NCI-H2227 treated with DMSO at 0.1 percent for 48 hours (cell line): ENCODE results near the gene INTS7.
"Not testable (repeated sequence)": the region's sequence is repeated elsewhere in the genome, so short reads cannot be mapped to it uniquely, and the experiment has no call there.

Experiments used
- DNase-seq: peaks from one replicate; lab custom pipeline; 2025; lab: John Stamatoyannopoulos, UW

INTS7 gene

DNA sequence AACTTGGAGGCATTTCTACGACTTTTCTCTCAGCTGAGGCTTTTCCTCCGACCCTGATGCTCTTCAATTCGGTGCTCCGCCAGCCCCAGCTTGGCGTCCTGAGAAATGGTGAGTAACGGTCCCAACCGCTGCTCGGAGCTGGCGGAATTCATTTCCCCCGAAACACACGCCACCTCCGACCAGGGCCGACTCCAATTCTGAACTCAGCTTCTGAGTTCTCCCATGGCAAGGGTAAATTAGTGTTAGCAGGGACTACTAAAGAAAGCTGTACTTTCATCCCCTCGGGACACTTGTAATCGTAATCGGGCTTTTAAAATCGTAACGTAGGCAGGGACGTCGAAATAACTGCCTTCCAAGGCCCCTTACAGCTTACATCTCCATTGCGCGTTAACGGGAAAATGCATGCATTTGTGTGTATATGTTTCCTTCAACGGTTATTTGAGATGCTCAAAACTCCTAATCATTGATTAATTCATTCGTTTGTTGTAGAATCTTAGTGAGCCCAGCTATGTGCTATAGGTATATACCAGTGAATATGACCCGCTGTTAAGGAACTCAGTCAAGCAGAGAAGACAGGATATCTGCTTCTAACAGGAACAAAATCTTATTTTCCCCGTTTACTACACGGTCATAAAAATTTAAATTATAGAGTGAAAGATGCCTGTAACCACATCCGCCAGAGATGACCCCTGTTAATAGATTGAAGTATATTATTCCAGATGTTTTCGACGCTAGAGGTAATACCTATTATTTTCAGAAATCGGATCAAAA lies 663 bp upstream of the INTS7 start:
- no peak for DNase-seq

DNA sequence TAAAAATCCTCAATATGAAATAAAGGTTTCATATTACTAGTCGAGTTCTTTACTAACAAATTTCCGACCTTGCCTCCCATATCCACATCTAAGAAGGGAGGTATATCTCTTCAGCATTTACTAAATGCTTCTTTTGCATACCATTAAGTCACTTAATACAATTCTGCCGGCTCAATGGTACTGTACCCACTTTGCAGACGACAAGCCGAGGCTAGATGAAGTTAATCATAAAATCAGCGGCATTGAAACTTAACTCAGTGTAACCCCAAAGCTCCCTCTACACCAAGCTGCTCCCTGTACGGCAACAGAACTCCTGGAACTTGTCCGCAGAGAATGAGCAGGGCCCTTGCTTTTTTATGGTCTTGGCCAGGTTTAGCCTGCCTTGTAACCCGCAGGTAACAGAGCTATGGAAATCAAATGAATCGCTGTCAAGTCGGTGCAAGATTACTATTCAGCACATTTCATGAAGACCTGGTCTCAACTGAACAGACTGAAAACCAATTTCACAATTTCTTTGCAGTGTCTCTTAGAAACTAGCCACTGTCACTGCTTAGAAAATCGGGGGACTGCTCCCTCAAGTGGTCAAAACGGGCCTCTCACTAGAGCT lies 738 bp downstream of the INTS7 start:
- no peak for DNase-seq

DNA sequence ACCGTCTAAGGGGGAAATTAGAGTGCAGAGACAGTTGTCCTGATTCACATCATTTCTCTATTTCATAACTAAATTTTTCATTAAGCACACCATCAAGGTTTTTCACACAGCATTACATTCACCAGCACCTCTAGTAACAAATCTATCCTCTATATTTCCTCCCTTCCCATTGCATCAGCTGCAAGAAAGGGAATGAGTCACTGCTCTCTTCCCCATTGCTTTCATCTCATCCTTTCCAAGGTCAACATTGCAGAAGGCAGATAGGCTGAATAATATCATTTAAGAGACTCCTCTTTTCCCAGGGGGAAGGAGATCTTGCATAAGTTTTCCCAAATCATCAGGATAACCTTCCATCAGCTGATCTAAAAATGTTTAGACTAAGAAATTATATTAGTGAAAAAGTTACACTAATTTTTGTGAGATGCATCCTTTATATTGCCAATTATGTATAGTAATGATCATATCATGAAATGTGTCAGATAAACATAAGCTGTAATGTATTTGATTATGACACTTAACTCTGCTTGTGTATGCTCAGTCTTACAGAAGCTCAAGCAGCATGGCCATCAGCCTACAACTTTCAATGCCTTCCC lies 4.3 kb downstream of the INTS7 start:
- no peak for DNase-seq

DNA sequence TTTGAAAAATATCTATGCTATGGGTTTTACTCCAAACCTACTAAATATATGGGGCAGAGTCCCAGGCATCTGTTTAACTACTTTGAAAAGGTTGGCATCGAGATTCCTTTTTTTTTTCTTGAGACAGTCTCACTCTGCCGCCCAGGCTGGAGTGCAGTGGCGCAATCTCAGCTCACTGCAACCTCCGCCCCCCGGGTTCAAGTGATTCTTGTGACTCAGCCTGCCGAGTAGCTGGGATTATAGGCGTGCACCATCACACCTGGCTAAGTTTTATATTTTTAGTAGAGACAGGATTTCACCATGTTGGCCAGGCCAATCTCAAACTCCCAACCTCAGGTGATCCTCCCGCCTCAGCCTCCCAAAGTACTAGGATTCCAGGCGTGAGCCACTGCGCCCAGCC lies 7.6 kb downstream of the INTS7 start:
- not testable (repeated sequence) for DNase-seq

DNA sequence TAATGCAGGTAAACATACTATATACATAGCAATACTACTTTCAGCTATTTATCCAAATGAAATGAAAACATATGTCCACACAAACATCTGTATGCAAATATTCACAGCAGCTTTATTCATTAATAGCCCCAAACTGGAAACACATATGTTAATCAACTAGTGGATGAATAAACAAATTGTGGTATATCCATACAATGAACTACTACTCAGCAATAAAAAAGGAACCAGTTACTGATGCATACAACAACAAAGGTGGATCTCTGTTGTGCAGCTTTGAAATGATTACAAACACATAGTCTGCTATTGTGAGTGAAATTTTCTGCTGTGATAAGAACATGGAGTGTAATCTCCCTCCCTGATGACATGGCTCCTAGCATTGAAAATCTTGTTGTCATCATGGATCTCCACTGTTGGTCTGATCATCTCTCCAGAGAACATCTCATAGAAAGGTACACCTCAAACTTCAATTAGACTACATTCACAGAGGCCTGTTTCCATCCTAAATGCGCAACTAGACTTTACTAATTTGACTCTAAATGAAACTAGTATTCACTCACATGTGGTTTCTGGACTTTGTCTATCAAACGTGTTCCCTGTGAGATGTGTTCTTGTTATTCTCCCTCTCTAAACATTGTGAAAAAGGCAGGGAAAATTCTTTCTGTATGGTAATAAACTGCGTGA lies 10.7 kb downstream of the INTS7 start:
- DNase-seq = no peak

DNA sequence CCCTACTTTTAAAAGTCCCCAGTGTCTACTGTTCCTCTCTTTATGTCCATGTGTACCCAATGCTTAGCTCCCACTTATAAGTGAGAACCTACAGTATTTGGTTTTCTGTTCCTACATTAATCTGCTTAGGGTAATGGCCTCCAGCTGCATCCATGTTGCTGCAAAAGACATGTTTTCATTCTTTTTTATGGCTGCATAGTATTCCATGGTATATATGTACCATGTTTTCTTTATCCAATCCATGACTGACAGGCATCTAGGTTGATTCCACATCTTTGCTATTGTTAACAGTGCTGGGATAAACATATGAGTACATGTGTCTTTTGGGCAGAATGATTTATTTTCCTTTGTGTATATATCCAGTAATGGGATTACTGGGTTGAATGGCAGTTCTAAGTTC lies 12.4 kb downstream of the INTS7 start:
- DNase-seq = not testable (repeated sequence)

DNA sequence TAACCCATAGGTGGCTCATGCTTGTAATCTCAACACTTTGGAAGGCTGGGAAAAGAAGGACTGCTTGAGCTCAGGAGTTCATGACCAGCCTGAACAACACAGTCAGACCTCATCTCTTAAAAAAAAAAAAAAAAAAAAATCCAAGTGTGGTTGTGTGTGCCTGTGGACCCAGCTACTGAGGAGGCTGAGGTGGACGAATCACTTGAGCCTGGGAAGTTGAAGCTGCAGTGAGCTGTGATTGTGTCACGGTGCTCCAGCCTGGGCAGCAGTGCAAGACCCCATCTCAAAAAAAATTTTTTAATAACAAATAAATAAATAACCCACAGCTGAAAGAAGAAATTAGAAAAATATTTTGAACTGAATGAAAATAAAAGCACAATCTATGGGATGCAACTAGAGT lies 13.8 kb downstream of the INTS7 start:
- DNase-seq = no peak

DNA sequence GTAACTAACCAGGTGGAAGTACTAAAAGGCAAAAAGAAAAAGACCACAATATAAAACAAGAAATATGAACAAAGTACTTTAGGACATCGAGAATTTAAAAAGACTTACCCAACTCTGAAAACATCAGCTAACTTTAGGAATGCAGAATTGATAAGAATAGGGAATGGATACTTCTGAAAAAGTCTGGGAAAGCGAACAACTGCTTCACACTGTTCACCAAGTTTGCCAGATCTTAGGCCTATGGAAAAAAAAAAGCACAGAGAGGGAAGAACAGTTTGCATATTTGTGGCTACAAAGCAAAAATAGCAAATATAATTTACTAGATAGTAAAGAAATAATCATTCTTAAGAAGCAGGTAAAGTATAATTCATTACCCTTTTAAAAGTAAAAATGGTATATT lies 14.4 kb downstream of the INTS7 start:
- DNase-seq = no peak

DNA sequence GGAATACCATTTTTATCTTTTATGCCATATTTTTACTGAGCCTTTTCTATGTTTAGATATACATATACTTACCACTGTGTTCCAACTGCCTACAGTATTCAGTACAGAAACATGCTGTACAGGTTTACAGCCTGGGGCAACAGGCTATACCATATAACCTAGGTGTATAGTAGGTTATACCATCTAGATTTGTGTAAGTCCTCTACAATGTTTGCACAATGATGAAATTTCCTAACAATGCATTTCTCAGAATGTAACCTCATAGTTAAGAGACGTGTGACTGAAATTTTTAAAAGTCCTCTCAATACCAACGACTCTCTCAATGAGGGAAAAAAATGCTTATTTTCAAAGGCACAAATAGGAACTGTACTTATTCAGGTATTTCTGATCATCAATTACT lies 21.7 kb downstream of the INTS7 start:
- DNase-seq = no peak

DNA sequence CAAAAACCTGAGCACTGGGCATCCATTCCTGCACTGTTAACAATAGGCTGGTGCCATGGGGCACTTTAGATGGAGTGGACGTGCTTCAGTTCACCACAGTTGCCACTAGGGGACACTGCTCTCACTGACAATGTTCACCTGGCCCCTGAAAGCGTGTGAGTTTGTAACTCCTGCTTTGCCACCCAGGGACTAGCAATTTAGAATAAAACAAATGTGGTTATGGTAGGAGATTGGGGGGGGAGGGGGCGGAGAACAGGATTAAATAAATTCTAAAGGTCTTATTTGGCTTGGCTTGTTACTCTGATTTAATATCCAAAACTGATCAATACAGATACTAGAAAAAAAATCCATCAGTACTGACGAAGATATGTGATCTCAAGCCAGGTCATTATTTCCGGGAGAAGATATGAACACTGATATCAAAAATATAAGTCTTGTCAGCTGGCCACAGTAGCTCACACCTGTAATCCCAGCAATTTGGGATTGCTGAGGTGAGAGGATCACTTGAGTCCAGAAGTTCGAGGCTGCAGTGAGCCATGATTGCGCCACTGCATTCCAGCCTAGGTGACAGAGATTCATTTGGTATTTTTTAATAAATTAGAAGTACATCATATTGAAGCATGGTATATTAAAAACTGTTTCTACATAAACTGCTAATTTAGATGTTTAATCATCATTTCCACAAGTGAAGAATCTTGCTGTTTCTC lies 23.2 kb downstream of the INTS7 start:
- DNase-seq = peak; percentile 60

DNA sequence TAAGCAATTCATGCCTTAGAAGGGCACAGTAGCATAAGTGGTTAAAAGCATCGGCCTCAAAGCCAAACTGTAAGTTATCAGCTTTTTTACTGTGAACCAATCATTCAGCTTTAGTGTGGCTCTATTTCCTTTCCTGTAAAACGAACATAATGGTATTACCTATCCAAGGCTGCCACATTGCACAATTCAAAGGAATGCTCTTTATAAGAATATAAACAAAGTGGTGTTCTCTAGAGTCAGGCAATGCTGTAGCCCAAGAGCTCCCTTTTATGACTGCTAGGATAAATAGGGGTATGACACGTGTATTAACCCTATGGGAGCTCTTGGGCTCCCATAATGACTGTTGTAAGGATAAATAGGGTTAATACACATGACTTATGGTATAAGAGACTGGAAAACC lies 25.4 kb downstream of the INTS7 start:
- no peak for DNase-seq

DNA sequence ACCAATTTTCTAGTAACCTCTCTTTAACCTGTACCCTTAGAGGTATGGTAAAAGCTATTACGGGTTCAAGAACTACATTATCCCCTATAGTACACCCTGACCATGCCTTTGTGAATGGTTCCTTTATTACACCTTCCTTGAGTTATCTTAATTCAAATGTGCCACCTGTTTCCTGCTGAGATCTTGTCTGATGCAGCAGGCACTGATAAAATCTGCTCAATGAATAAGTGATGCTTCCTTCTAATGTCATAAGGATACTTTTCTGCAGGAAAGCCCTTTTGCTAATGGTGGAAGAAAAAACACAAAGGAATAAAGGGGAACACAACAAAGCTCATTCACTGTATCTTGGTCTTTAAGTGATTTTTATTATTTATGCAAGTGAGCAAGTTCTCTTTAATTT lies 25.8 kb downstream of the INTS7 start:
- DNase-seq = no peak

DNA sequence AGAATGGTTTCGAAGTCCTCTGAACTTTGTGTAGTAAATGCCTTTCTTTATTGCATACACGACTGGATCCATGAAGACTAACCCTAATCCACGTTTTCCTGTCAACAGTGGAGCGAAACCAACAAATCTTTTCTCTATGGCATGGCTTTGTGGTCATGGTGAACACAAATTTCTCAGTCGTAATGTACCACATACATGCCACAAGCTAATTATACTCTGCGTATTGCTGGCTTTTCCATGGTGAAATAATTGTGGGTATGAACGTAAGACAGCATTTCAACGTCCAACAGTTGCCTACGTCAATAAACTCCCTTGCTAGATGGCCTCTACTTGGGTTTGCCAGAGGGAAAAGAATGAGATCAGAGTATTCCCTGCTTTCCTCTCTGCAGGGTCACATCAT lies 27.5 kb downstream of the INTS7 start:
- DNase-seq = no peak

DNA sequence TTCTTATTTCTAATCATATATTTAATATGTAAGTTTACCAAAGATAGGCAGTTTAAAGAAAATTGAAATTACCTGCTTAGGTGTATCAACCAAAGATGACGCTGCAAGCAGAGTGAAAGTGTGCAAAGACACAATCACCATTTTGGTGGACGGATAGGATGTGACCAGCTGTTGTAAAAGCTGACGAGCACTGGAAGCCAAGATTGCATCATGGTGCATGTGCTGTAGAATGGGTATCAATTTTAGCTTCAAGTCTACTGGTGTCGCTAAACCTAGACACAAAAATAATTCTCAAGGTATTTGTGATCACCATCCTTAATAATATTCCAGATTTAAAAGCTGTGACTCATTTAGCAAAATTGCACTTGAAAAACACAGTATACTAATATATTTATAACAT lies 28.2 kb downstream of the INTS7 start:
- DNase-seq = no peak

DNA sequence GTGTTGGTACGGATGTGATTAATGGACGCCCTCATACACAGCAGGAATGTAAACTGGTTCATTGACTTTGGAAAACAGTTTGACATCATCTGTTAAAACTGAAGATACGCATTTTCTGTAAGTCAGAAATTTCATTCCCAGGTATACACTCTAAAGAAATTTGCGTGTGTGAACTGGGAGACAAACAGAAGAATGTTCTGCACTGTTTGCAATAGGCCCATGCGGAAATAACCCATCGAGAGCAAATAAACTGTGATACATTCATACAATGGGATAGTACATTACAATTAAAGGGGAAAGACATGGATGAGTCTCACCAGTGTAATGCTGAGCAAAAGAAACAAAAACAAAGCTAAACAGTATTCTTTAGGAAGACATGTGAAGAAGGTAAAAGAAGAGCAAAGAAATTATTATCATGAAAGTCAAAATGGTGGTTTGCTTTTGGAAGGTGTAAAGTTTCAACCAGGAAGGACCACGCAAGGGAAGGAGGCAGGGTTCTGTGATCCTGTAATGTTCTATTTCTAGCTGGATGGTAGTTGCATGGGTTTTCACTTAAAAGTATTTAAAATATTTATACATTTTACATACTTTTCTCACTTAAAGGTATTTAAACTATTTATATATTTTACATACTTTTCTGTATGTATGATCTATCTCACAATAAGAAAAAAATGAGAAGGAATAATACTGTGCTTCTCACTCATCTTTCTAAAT lies 30.3 kb downstream of the INTS7 start:
- no peak for DNase-seq

DNA sequence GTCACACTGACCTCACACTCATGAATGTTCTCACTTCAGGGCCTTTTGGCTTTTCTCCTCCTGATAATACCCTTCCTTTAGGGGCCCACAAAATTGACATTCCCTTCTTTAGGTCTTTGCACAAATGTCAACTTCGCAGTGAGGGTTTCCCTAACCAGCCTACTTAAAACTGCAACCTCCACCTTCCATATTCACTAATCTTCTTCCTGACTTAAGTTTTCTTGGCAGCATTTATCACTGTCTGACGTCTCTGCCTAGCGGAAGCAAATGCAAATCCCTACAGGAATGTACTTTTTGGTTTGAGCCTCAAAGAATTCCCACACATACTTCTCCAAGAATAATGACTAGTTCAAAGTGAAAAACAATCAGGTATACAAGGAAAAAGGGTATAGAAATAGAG lies 32.8 kb downstream of the INTS7 start:
- no peak for DNase-seq

DNA sequence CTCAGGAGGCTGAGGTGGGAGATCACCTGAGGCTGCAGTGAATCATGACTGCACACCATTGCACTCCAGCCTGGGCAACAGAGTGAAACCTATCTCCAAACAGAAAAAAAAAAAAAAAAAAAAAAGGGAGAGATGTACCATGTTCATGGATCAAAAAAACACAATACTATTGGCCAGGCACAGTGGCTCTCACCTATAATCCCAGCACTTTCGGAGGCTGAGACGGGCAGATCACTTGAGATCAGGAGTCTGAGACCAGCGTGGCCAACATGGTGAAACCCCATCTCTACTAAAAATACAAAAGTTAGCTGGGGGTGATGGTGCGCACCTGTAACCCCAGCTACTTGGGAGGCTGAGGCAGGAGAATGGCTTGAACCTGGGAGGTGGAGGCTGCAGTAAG lies 37.9 kb downstream of the INTS7 start:
- DNase-seq = not testable (repeated sequence)

DNA sequence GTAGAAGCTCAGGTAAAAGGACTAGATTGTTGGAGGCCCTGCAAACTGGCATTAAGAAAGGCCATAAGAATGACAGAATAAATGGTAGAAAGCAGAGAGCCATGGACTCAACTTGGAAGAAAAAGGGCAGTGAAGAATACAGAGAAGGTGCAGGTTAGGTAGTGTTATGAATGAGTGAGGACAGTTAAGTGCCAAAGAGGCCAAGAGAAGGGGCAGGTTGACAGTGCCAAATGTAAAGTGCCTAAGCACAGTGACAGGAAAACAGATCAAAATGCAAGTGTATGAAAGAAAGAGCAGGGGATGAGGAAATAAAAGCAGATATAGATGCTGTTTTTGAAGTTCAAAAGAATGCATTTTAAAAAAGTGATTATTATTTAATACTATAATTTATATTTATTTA lies 43.7 kb downstream of the INTS7 start:
- no peak for DNase-seq

DNA sequence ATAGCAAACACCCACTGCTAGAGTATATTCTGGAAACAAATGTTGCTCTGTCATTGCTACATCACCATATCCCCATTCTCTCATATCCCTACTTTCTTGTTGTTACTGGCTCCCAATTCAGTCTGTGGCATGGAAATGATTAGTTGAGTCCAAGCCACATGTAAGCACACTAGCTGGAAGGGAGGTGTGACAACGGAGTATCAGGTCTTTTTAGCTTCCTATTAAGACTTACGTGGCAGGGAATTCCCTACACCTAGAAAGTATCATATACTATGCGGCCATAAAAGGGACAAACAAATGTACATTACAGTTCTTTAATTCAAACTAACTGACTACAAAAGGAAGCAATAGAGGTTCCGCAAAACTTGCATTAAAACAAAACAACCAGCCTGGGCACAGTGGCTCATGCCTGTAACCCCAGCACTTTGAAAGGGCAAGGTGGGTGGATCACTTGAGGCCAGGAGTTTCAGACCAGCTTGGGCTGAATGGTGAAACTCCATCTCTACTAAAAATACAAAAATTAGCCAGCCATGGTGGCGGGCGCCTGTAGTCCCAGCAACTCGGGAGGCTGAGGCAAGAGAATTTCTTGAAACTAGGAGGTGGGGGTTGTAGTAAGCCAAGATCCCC lies 48.6 kb downstream of the INTS7 start:
- no peak for DNase-seq

DNA sequence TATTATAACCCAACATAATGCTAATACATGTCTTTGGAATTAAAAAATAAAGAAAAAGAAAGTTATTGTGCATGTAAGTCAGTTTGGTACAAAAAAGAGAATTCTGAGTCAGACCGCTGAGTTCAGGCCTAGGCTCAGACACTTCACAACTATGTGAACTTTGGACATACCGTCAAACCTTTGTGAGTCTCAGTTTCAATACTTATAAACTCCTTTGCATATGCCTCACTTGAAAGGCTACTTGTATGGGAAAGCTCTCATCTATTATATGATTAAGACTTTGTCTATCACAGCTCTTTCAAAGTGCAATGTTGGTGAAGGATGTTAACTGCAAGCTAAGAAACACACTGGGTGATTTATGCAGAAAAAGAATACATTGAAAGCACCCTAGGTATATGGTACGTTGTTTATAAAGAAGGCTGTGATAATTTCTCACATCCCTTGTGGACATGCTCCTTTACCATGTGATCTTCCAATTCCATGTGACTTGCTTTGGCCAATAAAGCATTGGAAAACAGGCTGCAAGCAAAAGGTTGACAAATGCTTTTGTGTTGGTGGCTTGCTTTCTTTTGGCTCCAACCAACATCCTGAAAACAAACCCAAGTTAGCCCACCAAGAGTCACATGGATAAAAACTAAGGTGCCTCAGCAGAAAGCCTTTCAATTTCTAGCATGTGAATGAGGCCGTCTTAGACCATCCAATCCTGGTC lies 49.6 kb downstream of the INTS7 start:
- DNase-seq = no peak

DNA sequence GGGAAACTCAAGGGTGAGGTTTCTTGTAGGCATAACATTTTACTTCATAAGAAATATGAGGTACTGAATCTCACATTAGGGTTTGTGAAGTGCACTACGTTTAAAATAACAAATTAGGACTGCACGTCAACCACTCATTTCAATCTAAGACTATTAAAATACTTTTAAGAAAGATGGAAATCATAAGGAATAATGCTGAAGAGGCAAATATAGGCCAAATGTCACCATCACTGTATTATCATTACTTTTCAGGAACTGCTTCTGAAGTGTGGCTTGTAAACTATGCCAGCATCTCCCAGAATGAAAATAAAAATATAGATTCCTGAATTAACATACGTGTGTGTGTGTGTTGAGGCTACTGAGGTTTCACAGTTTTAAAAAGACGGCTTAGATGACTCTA lies 56.8 kb downstream of the INTS7 start:
- no peak for DNase-seq
